GM21381 (cell line): ENCODE measurements around the gene BSG.

Experiments used
- ATAC-seq: cut with Tn5 transposase; IDR thresholded peaks from one replicate; pipeline ENCODE4 v1.9.1; 2021; ENCODE audit warnings: mild to moderate bottlenecking, moderate library complexity; ENCODE audit not compliant: unreplicated experiment

Gene BSG

DNA sequence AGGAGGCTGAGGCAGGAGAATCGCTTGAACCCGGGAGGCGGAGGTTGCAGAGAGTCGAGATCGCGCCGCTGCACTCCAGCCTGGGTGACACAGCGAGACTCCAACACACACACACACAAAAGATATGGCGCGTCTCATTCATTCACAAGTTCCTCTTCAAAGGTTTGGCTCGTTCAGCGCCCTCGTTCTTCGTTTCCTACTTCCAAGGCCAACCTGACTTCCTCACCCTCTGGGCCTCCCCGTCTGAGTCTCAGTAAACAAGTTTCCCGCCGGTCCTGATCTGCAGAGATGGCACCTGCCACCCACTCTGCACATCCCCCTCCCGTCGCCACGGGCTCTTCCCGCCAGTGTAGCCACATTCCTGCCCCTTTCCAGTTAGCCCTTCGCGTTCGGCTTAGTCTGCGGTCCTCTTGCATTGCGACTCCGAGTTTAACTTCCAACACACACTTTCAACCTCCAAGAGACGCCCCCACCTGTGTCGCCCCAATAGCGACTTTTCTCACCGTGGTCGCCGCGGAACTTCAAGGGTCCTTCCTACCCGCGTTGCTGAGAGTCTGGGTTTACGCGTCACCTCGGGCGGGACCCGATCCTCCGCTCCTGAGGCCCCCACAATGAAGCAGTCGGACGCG lies 1.3 kb upstream of the BSG start:
- ATAC-seq: no peak

DNA sequence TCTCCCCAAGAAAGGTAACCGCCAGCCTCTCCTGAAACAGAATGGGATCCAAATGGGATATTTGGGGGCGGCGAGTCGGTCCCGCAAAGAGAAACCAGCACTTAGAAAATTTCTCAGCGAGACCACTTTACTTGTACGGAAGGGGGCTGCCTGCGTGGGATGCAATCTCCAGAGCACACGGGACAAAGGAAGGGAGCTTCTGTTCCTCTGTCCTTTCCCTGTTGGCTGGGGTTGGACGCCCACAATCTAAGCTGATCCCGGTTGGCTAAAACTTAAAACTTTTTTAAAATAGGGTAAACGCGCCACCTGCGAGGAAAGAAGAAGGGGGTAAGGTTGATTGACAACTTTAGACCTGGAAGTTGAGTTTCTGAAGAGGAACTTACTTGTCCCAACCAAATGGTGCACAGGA lies 826 bp upstream of the BSG start:
- ATAC-seq: no peak

DNA sequence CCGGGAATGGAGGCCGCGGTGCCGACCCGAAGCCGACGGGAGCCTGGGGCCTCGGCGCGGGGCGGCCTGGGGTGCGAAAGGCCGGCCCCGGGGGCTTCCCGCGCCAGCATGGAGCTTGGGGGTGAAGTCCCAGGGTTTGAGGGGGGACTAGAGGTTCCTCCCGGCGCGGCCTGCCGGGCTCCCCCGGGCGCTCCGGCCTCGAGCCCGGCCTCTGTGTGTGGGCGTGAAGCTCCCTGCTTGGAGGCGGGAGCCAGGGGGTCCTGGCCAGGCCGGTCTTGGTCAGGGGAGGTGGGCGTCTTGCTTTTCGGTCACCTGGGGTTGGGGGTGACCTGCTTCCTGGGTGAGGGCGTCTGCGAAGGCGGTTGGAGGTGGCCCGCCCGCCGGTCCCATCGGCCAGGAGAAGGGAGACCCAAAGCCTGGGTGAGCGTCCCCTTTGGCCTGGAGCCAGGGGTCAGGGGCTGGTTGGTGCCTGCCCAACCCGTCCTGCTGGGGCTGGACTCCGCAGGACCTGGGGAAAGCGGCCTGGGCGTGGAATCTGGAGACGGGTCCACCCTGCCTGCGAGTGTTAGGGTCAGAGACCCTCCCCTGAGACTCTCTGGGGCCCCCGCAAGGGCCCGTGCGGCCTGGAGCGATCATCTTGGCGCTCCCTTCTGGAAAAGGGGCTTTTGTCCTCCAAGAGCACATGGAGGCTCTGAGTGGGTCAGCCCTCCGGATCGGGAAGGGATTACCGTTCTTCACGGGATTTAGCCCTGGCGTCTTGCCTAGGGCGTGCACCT lies 535 bp downstream of the BSG start:
- ATAC-seq: peak; percentile 31

DNA sequence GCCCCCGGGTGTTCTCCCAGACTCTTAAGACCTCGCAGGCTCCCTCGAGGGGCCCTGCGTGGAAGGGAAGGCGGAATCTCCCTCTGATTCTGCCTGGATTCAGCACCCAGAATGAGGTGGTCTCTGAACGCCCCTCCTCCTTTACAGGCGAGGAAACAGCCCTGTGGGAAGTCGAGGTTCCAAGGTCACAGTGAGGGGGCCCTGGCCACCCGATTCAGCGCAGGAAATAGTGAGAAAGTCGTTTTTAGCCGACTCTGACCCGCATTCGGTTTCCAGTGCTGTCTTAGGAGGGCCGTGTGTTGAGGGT lies 1.1 kb downstream of the BSG start:
- ATAC-seq: no peak

DNA sequence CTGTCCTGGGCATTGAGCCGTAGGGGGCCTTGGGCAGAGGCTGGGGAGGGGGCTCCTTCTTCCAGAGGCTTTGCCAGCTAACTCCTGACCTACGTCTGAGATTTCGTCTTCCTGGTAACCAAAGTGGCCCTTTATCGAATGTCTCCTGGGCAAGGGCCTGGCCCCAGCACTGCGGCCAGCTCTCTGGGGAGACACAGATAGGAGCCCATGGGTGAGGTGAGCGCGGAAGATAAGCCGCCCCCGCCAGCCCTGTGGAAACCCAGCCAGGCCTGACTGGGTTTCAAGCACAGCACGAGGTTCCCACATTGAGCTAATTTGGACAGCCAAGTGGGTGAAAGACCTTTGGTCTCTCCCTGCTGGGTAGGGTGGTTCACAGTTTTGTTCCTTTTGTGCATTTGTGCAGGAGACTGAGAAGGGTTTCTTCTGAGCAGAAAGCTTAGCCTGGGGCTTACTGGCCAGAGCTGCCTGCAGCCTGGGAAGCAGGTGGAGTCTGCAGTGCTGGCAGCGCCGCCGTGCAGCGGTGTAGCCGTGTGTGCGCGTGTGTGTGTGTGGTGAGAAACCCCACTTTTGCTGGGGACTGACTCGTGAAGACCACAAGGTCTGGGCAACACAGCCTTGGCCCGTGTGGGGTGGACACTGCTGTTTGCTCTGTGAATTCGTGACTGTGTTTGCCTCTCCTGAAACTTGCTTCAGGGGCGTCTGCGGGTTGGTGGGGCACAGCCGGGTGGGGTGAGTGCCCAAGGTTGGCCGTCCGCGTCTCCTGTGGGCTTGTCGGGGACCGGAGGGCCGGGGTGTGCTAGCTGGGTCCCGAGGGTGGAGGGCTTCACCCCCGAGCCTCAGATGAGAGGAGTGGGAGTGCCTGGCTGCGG lies 2.5 kb downstream of the BSG start:
- ATAC-seq: no peak

DNA sequence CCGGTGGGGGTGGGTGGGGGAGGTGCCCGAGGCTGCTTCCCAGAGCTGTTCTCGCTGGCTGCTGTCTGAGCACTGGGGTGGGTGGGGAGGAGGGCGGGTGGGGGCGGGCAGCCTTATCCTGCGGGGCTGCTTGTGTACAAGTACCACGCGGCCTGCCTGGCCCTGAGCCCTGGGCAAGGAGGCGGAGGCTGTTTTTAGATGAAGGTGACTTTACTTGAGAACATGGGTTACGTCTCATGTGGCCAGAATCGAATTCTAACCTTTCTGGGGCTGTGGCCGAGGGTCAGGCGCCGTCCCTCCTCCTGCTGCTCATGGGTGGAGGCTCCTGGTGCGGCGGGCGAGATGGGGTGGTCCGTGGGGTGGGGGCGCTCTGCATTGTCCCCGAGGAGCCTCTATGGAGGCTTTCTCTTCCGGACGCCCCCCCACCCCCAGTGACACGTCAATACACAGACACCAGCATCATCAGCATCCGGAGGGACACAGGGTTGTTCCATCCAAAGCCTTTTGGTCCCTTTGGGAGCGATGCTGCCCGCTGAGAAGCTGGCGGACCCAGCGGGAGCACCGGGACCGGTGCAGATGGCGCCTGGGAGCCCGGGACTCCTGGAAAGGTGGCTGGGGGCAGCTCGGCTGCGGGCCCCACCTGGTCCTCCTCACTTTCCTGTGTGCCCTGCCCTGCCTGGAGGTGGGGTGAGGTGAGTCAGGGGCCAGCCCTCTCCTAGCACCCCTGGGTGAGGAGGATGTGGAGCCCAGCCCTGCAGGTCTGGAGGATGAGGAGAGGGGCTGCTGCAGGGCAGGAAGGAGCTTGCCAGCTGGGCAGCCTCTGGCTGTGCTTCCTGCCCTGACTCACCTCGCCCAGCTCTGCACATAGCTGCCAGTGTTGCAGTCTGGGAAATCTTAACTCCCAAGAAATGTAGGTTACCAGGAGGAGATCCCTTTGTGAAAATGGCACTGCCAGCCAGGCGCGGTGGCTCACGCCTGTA lies 3.4 kb downstream of the BSG start:
- ATAC-seq: no peak

DNA sequence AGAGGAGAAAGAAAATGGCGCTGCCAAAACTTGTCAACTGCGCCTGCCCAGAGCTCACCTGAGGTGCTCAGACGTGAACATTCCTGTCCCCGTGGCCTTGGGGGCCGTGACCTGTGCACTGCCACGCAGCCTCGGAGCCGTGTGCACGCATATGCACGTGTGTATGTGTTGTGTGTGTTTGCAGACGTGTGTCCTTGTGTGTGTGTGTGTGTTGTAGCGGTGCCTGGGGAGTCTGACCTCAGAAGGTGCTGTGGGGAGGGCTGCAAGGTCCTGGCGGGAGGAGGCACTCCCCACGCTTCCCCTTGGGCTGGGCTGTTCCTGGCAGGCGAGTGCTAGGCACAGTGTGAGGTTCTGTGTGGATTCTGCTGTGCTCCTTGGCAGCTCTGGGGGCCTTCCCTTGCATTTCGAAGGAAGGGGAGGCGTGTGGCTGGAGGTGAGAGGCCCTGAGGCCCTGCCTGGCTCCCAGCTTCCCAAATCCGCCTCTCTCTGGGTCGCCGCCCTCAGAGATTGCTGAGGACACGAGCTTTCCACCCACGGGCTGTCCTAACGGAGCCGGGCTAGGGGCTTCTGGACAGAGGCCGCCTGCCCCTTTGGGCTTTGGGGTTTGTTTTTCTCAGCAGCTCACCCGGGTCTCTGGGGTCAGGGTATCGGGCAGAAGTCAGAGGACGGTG lies 4.5 kb downstream of the BSG start:
- no peak for ATAC-seq

DNA sequence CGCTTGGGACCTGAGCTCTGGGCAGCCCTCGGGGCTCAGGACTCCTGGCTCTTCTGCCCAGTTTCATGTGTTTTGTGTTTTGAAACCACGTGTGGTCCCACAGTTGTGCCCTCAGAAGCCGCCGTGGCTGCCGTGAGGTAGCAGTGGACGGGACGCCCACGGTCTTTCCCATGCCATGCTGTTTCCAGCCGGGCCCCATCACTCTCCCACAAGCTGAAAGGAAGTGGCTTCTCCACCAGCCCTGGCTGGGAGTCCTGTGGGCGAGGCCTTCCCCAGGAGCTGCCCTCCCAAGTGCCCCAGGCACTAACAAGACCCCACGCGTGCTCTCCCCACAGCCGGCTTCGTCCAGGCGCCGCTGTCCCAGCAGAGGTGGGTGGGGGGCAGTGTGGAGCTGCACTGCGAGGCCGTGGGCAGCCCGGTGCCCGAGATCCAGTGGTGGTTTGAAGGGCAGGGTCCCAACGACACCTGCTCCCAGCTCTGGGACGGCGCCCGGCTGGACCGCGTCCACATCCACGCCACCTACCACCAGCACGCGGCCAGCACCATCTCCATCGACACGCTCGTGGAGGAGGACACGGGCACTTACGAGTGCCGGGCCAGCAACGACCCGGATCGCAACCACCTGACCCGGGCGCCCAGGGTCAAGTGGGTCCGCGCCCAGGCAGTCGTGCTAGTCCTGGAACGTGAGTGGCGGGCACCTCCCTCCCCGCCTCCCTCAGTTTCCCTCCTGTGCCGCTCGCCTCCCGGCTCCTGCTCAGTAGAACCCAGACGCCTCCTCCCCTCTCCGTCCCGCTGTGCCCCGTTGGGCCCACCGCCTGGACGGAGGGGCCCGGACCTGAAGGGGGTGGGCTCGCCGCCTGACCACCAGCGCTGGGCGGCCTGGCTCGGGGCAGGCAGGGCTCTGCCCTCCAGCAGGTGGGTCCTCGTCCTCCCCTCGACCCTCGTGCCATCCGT lies 5.3 kb downstream of the BSG start:
- no peak for ATAC-seq

DNA sequence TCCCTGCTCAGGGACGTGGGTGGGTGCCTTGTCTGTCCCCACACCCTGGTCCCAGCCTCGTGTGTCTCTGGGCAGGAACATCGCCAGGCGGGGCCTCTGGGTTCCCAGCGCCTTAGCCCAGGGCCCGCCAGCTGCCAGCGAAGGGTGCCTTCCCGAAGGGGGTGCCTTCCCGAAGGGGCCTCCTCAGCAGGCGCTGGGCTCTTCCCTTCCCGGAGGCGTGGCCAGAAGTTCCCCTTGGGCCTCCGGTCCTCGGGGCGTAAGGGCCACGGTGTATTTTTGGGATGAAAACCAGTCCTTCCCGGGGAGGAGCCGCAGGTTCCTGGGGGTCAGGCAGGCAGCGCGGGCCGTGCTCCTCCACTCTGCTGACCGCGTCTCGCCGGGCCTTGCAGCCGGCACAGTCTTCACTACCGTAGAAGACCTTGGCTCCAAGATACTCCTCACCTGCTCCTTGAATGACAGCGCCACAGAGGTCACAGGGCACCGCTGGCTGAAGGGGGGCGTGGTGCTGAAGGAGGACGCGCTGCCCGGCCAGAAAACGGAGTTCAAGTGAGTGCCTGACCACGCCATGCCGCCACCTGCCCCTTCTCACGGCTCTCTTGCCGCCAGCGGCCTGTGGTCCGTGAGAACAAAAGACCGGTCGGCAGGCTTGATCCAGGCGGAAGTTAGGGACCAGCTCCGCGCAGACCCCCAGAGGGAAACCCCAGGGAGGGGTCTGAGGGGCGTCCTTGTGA lies 6.9 kb downstream of the BSG start:
- ATAC-seq: no peak

DNA sequence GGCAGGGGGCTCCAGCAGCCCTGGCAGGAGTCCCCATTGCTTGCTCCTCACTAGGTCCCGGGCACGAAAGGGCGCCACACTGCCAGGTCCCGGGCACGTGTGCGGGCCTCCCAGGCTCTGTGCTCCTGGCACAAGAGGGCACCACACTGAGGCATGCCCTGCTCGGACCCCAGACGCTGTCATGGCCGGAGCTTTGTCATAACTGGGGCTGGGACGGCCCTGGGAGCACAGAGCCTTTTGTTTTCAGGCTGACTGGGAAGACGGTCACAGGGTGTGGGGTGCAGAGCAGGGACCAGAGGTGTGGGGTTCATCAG lies 7.4 kb downstream of the BSG start:
- ATAC-seq: no peak

DNA sequence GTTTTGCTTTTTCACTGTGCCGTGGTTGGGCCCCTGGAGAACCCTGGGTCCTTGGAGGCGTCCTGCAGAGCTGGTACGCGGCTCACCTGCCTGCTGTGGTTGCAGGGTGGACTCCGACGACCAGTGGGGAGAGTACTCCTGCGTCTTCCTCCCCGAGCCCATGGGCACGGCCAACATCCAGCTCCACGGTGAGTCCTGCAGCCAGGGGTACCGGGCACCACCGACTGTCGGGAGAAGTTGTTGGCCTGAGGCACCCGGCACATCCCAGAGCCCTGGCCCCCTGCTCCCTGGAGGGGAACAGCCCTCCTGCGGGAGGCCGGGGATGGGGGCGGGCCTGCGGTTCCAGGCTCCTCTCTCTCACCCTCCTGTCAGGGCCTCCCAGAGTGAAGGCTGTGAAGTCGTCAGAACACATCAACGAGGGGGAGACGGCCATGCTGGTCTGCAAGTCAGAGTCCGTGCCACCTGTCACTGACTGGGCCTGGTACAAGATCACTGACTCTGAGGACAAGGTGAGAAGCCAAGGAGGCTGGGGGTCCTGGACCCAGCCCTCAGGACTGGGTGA lies 8.0 kb downstream of the BSG start:
- no peak for ATAC-seq

DNA sequence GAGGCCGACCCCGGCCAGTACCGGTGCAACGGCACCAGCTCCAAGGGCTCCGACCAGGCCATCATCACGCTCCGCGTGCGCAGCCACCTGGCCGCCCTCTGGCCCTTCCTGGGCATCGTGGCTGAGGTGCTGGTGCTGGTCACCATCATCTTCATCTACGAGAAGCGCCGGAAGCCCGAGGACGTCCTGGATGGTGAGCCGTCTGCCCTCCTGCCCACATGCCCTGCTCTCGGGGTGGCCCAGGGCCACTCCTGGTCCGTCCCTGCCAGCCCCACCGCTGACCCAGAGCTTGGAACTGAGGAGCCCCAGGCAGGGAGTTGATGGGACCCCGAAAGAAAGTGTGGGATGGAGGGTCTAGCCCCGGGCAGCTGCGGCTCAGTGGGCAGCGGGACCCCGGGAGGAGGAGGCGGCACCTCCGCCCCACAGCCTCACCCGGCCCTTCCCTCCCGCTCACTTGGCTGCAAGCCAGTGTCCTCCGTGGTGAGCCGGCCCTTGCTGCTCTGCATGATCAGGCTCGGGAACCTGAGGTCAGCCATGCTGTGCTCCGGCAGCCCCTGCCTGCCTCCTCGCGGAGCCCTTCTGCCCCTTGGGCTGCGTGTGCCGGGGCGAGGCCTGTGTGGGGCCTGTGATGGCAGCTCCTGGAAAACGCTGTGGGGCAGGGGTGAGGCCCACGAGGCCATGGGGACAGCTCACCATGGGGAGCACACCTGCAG lies 9.2 kb downstream of the BSG start:
- ATAC-seq: no peak

DNA sequence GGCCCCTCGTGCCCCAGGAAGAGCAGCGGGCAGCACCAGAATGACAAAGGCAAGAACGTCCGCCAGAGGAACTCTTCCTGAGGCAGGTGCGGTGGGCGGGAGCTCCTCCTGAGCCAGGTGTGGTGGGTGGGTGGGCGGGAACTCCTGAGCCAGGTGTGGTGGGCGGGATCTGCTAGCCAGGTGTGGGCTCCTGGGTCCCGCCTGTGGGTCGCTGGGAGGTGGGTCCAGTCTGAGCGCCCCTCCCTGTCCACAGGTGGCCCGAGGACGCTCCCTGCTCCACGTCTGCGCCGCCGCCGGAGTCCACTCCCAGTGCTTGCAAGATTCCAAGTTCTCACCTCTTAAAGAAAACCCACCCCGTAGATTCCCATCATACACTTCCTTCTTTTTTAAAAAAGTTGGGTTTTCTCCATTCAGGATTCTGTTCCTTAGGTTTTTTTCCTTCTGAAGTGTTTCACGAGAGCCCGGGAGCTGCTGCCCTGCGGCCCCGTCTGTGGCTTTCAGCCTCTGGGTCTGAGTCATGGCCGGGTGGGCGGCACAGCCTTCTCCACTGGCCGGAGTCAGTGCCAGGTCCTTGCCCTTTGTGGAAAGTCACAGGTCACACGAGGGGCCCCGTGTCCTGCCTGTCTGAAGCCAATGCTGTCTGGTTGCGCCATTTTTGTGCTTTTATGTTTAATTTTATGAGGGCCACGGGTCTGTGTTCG lies 10.3 kb downstream of the BSG start:
- no peak for ATAC-seq

DNA sequence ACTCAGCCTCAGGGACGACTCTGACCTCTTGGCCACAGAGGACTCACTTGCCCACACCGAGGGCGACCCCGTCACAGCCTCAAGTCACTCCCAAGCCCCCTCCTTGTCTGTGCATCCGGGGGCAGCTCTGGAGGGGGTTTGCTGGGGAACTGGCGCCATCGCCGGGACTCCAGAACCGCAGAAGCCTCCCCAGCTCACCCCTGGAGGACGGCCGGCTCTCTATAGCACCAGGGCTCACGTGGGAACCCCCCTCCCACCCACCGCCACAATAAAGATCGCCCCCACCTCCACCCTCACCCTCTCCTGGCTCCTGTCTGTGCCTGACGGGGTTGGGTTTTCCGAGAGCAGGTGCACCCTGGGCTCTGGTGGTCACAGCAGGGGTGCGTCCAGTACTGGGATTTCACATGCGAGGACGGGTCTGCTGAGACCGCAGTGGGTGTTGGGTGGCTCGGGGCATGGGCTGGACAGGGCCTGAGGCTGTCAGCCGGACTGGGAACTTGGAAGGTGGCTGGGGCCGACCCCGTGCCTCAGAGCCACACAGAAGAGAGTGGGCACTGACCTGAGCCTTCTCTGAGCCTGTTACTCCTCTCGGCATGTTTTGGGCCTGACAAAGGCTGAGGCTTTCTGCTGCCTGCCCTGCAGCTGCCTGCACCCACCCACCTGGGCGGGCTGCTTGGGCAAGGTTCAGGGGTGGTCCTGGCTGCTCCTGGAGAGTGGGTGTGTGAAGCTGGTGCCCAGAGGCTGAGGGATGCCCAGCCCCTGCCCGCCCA lies 11.0 kb downstream of the BSG start:
- ATAC-seq: no peak

DNA sequence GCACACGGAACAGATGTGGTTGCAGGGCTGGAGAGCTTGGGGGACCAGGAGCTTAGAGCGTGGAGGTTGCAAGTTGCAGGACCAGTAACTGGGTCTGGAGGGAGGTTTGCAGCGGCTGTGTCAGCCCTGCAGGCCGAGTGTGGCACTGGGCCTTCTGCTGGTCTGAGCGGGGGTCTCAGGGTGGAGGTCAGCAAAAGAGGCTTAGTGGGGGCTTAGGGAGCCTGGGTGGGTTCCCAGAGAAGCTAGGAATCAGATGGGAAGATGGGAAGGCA lies 11.5 kb downstream of the BSG start:
- ATAC-seq: no peak

DNA sequence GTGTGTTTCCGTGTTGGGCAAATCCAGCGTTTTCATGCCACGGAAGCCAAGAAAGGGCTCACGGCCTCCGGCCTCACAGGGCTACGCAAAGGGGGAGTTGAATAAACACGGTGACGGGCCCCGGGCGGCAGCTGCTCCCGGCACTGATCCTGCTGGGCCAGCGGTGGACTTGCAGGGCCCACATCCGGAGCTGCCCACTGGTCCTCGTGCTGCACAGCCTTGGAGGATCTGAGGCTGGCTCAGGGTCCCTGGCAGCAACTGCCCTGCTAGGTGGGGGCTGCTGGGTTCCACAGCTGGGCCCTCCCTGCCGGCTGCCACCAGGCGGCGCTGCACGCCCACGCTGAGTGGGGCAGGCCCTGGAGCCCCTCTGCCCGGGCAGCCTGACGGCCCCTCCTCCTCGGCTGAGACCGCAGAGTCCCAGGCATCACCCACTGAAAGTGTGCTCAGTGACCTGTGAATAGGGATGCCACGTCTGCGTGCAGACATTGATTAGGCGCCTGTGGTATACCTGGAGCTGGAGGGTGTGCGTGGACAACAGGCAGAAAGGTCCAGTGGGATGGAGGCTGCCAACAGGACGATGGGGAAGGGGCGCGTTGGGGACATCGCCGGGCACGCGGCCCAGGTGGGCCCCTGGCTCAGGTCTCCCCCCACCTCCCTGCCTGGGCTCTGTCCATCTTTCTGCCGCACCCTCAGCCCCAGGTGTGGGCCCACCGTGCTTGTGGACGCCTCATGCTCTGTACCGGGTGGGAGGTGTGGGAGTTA lies 12.0 kb downstream of the BSG start:
- ATAC-seq: no peak
